Stimulated activated CD8-positive, alpha-beta memory T cell treated with anti-CD3 and anti-CD28 coated beads, Interleukin-15, amount 100 ng/mL, for 4 hours (primary cell): ENCODE results near the gene POLA2.

Source experiments
- DNase-seq, 2 donors: peaks; one replicate each; pipeline ENCODE4 v3.0.0-alpha.2; 2020; ENCODE audit warnings: low read depth in 2 of 2

Gene POLA2

DNA sequence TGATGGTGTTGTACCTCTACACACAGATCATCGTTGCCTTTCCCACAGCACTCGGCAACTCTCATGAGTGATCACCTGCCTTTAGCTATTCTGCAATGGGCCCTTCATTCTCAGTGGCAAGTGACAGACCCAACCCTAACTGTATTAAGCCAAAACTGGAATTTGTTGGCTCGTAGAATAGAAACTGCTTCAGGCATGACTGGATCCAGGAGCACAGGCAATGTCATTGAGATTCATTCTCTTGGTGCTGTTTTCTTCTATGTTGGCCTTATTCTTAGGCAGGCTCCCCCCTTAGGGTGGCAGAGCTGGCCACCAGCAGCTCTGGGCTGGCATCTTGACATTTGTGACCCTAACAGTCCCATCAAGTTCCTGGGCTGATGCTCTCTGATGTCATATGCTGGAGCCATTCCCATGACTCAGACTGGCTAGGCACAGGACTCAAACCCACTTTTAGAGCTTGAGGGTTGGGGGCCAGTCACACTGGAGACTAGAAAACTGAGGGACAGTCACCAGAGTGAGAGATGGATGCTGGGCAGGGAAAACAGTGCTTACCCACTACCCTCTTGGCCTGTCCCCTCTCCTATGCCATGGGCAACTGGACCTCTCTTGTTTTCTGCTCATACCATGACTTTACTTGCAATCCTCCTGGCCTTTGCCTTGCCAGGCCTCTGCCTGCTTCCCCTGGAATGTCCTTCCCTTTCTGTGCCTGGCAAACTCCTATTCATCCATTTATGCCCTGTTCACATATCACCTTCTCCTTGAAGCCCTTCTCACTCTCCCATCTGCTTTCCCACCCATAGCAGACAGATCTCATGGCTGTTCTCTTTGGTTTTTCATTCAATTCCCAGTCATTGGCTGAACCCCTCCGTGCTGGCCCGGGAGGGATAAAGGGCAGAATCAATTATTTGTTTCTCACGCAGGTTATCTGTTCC is 45.8 kb downstream of the POLA2 start:
- DNase-seq: no peak

DNA sequence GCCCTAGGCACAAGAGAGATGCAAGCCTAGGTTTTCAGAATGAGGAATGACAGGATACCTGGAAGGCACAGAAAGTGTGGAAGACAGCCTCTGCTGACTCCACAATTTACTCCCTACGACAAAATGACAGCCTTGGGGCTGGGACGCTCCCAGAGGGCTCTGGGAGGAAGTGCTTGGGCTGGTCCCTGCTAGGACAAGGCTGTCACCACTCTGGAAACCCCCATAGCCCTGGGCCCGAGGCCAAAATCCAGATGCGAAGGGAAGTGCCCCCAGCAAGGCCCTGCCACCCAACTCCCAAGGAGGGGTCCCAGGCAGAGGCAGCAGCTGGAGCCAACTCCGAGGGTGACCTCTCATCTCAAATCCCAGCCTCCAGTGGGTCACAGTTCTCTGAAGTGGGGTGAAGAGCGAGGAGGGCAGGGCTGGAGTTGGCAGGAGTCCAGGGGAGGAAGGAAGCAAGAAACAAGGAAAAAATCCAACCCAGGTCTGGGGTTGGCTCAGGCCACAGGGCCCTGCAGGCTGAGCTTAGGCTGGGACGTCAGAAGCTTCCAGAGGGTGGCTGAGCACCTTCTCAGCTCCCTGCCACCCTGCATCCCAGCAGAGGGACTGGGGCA is 46.6 kb downstream of the POLA2 start:
- no peak for DNase-seq

DNA sequence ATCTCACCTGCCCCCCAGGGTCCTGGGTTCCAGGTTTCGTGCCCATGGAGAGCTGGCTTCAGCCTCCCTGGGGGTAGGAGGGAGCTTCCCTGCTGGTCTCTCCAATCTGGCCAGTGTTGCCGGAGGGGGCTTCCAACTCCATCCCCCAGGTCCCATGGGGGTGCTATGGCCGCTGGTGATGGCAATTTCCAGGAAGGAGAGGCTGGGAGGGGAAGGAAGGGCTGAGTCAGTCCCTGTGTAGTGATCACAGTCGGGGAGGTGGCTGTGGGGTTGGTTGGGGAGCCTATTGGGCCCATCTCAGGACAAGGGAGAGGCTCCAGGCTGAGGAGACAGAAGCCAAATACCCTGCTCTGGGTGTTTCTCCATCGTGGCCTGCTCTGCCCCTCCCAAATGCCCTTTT is 47.2 kb downstream of the POLA2 start:
- DNase-seq: no peak

DNA sequence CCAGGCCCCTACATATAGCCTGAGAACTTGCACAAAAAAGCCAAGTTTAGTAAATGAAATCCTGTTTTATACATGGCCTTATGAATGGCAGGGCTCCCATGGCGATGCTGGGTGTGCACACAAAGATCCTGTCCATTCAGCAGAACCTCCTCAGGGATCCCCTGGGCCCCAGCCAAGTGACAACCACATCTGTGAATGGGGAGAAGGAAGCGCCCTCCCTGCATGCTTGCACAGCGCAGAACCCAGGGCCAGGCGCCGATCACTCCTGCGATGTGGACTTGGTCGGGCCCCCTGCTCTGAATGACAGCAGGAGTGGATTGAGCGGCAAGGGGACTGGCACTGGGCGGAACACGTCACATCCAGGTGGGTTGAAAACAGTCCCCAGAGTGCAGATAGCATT is 48.5 kb downstream of the POLA2 start:
- no peak for DNase-seq

DNA sequence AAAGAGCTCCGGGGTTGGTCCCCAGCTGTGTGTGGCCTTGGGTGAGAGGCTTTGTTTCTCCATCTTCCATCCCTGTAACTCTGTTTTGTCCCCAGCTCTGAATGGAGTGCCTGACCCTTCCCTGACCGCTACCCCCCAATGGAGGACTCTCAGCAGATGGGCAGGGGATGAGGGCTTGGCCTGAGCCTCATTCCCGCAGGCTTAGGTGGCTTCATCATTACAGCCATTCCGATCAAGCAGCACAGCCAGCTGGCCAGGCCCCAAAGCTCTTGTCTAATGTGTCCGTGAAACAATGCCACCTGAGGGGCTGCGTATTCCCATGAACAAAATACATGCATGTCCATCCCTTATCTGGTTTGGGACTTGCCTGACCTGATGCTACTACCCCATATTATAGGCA is 49.0 kb downstream of the POLA2 start:
- no peak for DNase-seq

DNA sequence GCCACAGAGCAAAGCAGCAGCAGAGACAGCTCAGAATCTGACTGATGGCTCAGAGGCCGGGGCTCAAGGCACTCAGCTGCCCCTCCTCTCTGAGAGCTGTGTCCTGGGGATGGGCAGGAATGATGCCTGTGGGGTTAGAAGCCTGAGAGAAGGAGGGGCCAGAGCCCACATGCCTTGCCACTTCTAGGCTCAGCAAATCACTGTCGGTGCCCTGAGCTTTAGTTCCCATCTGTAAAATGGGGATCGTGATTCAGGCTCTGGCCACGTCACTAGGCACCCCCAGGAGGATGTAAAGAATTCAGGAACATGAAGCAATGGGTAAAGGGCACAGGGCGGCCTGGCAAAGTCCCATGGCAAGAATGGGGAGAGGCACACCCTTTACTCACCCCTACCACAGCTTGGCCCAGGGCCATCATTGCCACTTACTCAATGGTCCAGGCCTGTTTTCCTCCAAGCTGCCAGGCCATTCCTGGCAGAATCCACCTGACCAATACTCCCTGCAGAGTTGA is 49.5 kb downstream of the POLA2 start:
- no peak for DNase-seq

DNA sequence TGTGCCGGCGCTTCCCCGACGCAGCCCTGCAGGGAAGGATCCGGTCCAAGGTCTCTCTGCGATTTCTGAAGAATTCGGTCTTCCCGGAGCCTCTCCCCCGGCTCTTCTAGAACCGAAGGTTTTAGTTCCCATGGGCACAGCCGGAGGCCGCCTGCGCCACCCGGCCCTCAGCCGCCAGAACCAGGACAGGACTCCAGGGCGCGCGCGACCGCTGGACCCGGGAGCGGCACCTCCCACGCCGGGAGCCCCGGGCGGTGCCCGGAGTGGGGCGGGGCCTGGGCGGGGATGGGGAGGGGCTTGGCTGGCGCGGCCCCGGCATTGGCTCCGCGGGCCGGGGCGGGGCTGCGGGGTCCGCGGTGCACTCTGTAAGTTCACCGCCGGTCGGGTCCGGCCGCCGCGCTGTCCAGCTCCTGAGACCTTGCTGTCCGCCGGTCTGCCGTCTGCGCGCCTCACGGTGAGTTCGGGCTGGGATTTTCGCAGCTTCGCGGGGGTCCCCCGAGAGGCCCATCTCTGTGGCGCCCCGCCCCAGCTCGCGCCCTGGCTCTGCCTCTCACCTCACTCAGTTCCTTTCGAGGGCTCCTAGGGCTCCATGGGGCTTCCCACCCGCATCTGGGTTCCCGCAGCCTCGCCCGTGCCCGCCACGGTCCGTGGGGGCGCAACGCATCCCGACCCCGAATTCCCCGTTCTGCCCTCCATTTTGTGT is 52.9 kb downstream of the POLA2 start, which contains the start of gene CDC42EP2:
CDC42EP2 (plus strand) TSS at position 366 of the 703 bp plus-strand sequence. CDS start 6,033 bp downstream, outside the sequence.
- DNase-seq: peak; percentile 27 to 59

DNA sequence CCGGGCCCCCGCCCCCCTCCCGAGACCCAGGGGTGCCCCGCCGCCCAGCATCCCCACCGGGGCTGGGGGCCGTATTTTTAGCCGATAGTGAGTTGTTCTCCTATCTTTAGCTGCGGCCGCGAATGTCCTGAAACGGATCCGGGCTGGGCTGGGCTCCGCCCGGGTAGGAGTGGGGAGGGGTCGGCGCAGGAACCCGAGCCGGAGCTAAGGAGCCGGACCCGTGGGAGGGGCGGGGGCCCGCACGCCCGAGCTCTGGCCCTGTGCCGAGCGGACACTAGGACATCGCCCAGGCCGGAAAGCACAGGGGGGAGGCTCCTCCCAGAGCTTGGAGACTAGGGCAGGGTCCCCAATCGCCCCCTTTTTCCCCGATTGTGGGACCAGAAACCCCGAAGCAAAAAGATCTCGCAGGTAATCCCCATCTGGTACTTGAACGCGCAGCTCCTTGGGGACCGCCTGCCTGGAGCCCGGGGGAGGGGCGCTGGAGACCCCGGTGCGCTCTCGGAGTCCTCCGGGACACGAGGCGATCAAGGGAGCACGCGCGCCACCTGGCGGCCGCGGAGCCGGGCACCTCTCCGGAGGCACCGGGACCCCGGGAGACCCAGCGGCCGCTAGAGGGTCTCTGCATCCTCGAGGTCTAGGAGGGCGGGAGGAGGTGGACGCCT is 53.6 kb downstream of the POLA2 start:
- peak; percentile 54 to 57 for DNase-seq

DNA sequence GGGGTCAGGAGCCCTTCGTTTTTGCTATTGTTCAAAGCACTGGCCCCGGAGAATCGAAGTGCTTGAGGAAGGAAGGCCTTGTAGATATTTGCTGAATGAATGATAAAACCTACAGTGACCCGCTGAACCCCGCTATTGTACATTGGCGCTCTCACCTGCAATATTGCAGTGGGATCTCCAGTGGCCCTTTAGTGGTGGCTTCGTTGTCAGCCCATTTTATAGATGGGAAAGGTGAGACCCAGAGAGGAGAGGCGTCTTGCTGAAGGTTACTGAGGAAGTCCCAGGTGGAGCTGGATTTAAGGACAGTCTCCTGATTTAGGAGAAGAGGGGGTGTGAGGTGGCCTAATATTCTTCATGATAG is 54.1 kb downstream of the POLA2 start:
- DNase-seq: no peak

DNA sequence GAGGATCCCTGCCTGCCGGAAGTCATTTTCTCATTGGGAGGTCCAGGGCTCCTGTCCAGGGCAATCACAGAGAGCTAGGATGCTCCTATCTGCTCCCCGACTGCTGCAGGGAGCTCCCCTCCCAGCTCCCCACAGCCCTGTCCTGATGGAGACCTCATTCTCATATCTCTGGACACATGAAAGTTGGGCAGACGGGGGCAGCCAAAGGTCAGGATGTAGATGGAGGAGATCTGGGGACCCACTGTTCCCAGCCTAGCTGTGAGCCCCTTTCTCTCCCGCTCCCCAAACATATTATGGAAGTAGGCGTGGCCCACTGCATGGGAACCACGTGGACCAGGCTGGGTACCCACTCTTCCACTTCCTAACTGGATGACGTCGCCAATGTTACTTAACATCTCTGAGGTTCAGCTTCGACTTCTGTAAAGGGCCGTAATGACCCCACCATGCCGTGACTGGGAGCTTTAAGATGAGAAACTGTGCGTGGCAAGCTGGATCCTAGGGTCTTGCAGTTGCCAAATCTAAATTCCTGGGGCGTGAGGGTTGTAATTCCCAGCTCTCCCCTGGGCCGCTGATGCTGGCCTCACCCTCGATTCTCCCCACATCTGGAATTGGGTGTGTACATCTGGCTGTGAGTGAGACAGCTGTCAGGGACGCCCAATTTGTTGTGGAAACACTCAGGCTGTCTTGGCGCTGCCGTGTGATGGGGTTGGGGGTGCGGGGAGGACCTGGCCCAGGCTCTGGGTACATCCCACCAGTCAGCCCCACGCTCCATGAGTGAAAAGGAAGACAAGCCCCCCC is 54.7 kb downstream of the POLA2 start:
- no peak for DNase-seq

DNA sequence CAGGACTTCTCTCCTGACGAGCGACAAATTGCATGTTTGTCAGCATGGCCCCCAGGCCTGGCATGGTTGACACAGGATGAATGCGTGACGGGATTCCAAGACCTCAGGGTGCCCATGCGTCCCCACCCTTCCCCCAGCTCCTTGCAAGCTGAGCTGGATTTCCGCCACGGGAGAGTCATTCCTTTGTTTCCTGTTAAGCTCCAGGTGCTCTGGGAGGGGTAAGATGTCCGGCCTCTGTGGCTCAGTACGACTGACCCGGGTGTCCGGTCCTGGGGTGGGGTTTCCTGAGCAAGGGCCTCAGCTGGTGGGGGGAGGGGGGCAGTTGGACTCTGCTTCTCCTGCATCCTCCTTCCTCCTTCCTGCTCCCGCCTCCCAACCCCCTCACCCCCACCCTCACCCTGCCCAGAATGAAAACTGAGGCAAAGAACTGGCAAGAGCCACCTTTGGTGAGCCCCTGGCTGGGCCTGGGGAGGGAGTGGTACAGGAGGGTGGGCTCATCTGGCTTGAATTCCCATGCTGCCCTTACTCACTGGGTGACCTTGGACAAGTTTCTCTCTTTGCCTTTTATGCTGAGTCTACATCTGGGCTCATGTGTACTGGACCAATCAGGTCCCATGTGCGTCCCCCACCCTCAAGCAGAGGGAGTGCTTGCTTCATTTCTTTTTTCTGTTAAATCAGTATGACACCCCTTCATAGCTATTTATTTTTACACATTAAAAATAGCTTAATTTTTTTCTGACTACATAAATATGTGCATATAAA is 55.4 kb downstream of the POLA2 start:
- no peak for DNase-seq

DNA sequence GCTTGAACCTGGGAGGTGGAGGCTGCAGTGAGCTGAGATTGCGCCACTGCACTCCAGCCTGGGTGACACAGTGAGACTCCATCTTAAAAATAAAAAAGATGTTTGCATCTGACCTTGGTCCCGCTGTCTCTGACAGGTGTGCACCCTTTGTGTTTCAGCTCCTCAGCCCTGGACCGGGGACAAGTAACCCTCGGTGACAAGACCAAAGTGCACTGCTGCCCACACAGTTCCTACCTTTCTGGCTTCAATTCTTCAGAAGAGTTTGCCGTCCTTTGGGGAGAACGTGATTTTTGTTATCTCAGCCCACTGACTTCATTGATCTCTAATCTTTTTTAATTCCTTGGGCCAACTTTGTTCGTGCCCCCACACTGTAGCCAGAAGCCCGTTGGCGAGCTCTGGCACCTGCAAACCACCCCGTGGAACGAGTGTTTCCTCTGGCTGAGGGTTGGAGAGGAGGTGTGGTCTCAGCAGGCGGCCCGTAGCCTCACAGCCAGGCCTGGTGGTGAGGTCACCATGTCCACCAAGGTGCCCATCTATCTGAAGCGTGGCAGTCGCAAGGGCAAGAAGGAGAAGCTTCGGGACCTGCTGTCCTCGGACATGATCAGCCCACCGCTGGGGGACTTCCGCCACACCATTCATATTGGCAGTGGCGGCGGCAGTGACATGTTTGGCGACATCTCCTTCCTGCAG is 58.8 kb downstream of the POLA2 start:
- no peak for DNase-seq

DNA sequence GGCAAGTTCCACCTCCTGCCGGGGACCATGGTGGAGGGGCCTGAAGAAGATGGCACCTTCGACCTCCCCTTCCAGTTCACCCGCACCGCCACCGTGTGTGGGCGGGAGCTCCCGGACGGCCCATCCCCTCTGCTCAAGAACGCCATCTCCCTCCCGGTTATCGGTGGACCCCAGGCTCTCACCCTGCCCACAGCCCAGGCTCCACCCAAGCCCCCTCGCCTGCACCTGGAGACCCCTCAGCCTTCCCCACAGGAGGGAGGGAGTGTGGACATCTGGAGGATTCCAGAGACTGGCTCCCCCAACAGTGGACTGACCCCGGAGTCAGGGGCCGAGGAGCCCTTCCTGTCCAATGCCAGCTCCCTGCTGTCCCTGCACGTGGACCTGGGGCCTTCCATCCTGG is 59.3 kb downstream of the POLA2 start:
- DNase-seq: no peak

DNA sequence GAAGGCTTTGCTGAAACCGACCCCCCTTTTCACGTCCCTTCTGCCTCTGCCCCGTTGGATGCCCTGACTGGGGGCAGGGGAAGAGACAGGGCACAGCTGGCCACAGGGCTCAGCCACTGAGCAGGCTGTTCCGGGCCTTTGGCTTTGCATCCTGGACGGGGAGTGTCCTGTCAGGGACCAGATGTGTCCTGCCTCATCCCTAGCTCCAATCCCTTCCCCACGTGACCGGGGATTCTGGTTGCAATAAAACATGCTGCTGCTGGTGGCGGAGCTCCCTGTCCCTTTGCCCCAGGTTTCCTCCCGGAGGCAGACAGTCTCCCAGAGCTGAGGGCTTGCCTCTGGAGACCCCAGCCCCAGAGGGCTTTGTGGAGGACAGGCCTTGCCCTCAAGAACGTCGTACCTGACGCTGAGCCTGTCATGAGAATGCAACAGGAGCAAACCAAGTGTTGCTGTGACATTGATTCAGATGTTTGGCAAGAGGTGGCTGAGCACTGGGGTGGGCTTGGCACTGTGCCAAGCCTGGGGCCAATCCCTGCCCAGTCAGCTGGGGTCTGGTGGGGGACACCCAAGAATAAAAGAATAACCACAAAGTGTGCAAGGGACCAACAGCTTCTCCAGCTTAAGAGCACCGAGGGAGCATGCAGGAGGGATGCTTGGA is 60.2 kb downstream of the POLA2 start:
- no peak for DNase-seq

DNA sequence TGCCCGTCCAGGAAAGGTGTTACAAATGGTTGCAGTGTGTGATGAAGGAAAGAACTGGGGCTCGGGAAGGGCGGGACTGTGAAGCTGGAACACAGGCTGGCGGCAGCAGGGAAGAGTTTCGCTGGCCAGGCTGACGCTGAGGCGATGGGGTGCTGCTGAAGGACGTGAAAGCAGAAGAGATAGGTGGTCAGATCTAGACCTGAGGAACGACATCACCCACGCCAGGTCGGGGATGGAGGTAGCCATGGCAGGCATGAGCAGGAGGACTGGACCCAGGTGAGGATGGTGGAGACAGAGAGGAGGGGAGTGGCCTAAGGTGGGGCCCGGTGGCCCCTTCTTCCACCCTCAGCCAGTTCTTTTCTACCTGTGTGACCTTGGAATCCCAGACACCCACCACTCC is 62.1 kb downstream of the POLA2 start:
- no peak for DNase-seq

DNA sequence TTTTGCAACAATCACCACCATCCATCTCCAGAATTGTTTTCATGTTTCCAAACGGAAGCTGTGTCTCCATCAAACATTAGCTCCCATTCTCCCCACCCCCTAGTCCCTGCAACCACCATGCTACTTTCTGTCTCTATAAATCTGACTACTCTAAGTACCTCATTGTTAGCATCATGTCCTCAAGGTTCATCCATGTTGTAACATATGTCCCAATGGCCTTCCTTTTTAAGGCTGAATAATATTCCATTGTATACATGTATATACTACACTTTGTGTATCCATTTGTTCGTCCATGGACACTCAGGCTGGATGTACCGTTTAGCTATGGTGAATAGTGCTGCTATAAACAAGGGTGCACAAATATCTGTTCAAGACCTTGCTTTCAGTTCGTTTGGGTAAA is 63.7 kb downstream of the POLA2 start:
- no peak for DNase-seq

DNA sequence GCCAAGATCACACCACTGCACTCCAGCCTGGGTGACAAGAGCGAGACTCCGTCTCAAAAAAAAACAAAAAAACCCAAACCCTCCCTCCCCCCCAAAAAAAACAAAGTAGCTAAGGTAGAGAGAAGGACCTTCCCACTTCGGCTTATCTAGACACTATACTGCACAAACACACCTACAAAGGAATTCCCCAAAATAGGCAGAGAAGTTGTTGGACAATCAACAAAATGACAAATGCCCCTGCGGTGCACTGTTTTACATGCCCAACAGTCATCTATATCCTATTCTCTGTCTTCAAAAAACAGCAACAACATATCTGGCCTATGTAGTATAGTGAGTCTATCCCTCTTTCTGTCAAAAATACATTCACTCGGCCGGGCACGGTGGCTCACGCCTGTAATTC is 65.3 kb downstream of the POLA2 start:
- no peak for DNase-seq

DNA sequence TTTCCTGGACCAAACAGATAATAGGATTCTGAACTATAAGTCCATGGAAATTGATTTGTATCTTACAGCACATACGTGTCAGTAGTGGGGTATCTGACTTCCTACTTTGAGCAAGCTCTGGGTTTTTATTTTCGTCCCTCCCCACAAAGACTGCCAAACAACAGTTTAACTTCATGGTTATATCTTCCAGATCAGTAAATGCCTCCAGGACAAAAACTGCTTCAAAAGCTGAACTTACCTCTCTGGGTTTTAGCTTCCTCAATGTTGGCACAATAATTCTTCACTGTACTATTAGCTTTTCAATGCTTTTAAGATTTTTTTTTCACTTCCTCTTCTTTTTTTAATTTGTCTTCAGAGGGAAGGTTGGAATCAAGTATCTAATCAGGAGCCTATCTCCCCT is 67.7 kb downstream of the POLA2 start:
- DNase-seq: no peak

DNA sequence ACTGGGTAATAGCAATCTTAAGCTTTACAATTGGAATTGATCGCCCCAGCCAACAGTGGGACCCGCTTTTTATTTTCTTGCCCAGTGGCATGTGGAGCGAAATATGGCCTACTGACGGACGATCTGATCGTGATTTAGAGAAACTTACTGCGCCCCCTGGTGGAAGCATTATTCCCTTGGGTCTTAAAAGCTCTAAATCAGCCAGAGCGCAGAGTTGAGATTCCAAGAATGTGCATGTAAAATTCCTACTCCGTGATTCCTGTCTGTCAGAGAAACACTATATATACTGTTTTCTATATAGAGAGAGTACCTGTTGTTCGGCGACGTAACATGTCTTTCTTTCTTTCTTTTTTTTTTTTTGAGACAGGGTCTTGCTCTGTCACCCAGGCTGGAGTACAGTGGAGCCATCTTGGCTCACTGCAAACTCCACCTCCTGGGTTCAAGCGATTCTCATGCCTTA is 68.2 kb downstream of the POLA2 start:
- peak; percentile 32 to 71 for DNase-seq
